ENCODE measurements around the gene SGCA. TPM values are rescaled to one million over a fixed set of nuclear protein-coding genes. Genes with fewer than 3 reads are reported as not detected.
A peak's percentile ranks its signal among the peaks of the same experiment; 100 is the strongest.

The SGCA gene
- total and polyA plus RNA-seq, 2 of the 13 experiments (the other 11 are each of a cell fraction or from before 2014, with no cell fraction given): not detected

DNA sequence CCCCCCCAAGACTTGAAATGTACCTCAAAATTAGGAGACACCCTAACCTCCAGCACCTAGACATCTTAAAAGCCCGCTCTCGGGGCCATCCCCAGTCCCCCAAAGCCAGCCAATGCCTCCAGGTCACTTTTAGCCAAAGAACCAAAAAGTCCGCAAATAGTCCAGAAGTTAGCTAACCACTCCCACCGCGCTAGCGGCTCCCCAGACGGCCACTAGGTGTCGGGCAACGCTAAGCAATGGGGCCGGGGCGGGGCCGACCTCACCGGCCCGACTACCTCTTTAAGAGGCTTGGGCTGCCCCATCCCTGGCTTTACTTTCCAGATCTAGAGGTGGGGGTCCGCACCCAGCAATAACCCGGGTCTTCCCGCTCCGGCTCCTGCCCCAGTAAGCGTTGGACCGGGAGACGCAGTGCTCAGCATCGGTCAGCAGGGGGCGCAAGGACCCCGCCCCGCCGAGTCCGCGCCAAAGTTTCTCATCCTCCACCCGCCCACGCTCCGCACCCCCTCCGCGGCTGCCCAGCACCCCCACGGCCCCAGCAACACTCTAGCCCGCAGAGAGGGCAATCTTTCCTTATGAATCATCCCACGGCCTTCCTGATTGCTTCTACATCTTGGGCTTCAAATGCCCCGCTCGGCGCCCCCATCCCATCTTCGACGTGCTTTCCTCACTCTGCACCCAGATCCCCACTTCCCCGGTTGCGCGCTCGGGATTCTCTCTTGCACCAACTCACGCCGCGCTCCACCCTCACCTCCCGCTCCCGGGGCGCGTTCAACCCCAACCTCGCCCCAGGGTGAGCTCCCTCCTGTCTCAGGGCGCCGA lies 34.9 kb downstream of the SGCA start (continued):
- TF ChIP-seq SOX6 (IDR thresholded peaks at IDR 0.05) (no peak), SOX6 (CRISPR knock-in tag; IDR thresholded peaks at IDR 0.05) (peak; percentile 66), HIC2 (CRISPR knock-in tag; IDR thresholded peaks at IDR 0.05; ENCODE audit: low read depth) (no peak), PAF1 (CRISPR knock-in tag; IDR thresholded peaks at IDR 0.05) (no peak), NR0B2 (CRISPR knock-in tag; IDR thresholded peaks at IDR 0.05) (no peak; the same call in 1 of the 2 replicates), ZNF513 (CRISPR knock-in tag; conservative IDR thresholded peaks at IDR 0.05) (no peak), ZNF768 (CRISPR knock-in tag; IDR thresholded peaks at IDR 0.05) (peak; percentile 48; the same call in 1 of the 2 replicates), ZNF431 (CRISPR knock-in tag; IDR thresholded peaks at IDR 0.05; ENCODE audit: borderline replicate concordance, low read depth) (0 out of 2 replicates have a peak, but pooled peaks have one; percentile 33), ZNF878 (CRISPR knock-in tag; IDR thresholded peaks at IDR 0.05) (no peak), PHF20 (CRISPR knock-in tag; IDR thresholded peaks at IDR 0.05) (no peak), ZNF251 (CRISPR knock-in tag; IDR thresholded peaks at IDR 0.05) (no peak), ZNF883 (CRISPR knock-in tag; IDR thresholded peaks at IDR 0.05; ENCODE audit: not compliant biosample characterization) (no peak), ZBTB38 (CRISPR knock-in tag; IDR thresholded peaks at IDR 0.05) (no peak), TOPORS (CRISPR knock-in tag; IDR thresholded peaks at IDR 0.05) (no peak), CEBPZ (IDR thresholded peaks at IDR 0.05; ENCODE audit: low read length) (no peak), ZNF274 (CRISPR knock-in tag; IDR thresholded peaks at IDR 0.05) (no peak; the same call in 1 of the 2 replicates), CHCHD3 (CRISPR knock-in tag; IDR thresholded peaks at IDR 0.05) (no peak)
- TF ChIP-seq, protein P1, sequence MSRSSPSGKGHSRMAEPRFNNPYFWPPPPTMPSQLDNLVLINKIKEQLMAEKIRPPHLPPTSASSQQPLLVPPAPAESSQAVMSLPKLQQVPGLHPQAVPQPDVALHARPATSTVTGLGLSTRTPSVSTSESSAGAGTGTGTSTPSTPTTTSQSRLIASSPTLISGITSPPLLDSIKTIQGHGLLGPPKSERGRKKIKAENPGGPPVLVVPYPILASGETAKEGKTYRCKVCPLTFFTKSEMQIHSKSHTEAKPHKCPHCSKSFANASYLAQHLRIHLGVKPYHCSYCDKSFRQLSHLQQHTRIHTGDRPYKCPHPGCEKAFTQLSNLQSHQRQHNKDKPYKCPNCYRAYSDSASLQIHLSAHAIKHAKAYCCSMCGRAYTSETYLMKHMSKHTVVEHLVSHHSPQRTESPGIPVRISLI (CRISPR knock-in tag; IDR thresholded peaks at IDR 0.05; ENCODE audit: borderline replicate concordance): no peak
